Ammon's horn (tissue), 1 donor: ENCODE results near the gene ADARB2.

ENCODE experiments used
- DNase-seq: peaks from one replicate; pipeline ENCODE4 v3.0.0-alpha.2; 2016; ENCODE audit warnings: low spot score

Gene ADARB2

GRCh38 chr10:1492641-1493040 is 244.7 kb downstream of the ADARB2 start:
- no peak for DNase-seq

GRCh38 chr10:1491901-1492300 is 245.4 kb downstream of the ADARB2 start:
- no peak for DNase-seq

GRCh38 chr10:1489801-1490200 is 247.5 kb downstream of the ADARB2 start:
- DNase-seq: no peak

GRCh38 chr10:1488970-1489548 is 248.3 kb downstream of the ADARB2 start:
- DNase-seq: no peak

- DNase-seq: no peak
These were observed 250.3 kb downstream of the ADARB2 start for GRCh38 chr10:1486841-1487687.

- no peak for DNase-seq
These were observed 252.0 kb downstream of the ADARB2 start for GRCh38 chr10:1485357-1485756.

GRCh38 chr10:1483826-1484225 is 253.5 kb downstream of the ADARB2 start:
- no peak for DNase-seq

GRCh38 chr10:1483246-1483645 is 254.1 kb downstream of the ADARB2 start:
- no peak for DNase-seq

- no peak for DNase-seq
These were observed 259.7 kb downstream of the ADARB2 start for GRCh38 chr10:1477578-1477977.

GRCh38 chr10:1476455-1476803 is 260.9 kb downstream of the ADARB2 start:
- no peak for DNase-seq

- DNase-seq: no peak
These were observed 261.4 kb downstream of the ADARB2 start for GRCh38 chr10:1475771-1476454.

- DNase-seq: no peak
These were observed 262.2 kb downstream of the ADARB2 start for GRCh38 chr10:1475098-1475591.

GRCh38 chr10:1474376-1475097 is 262.8 kb downstream of the ADARB2 start:
- no peak for DNase-seq

- DNase-seq: no peak
These were observed 263.5 kb downstream of the ADARB2 start for GRCh38 chr10:1473874-1474273.

- no peak for DNase-seq
These were observed 265.0 kb downstream of the ADARB2 start for GRCh38 chr10:1472178-1472958.

GRCh38 chr10:1468811-1469210 is 268.5 kb downstream of the ADARB2 start:
- DNase-seq: no peak

GRCh38 chr10:1467334-1468076 is 269.8 kb downstream of the ADARB2 start:
- DNase-seq: no peak

GRCh38 chr10:1465993-1466764 is 271.1 kb downstream of the ADARB2 start:
- DNase-seq: no peak

- DNase-seq: no peak
These were observed 271.9 kb downstream of the ADARB2 start for GRCh38 chr10:1465418-1465911.
